ENCODE measurements around the gene SORCS2. TPM values are rescaled to one million over a fixed set of nuclear protein-coding genes. Genes with fewer than 3 reads are reported as not detected.

The SORCS2 gene
- total and polyA plus RNA-seq, 7 donors, result 0.18 to 1.5 (median 0.36) TPM

- no peak overlapping the region for H3K4me3 ChIP-seq
- H3K36me3 ChIP-seq (ENCODE audit: insufficient read depth in 1 of 2, low read depth in 1 of 2), result no peaks in the 10 kb centered on the region
- intact Hi-C loops (cut with DNase I), result no loop called here
- 68 to 75% (median 74%) methylated on average over 18 of the region's 18 CpGs for WGBS, 3 donors
- H3K9me3 ChIP-seq, result no peaks in the 10 kb centered on the region
- no peak for ATAC-seq
- TF ChIP-seq CTCF (IDR thresholded peaks at IDR 0.05), result no peak
- no peaks in the 10 kb centered on the region for H3K4me1 ChIP-seq
- no peak overlapping the region for H3K27ac ChIP-seq
- DNase-seq, result no peak
- peaks cover 0 to 48% (median 17%) of the 10 kb centered on the region in 3 donors for H3K27me3 ChIP-seq (ENCODE audit: insufficient read depth in 3 of 3, low read length in 2 of 3)
These were observed 435.2 kb downstream of the SORCS2 start for GRCh38 chr4:7627251-7628250.

GRCh38 chr4:7628432-7628831 is 436.1 kb downstream of the SORCS2 start:
- Histone ChIP-seq H3K4me1 (no peaks in the 10 kb centered on the region), H3K9me3 (no peaks in the 10 kb centered on the region), H3K27me3 (ENCODE audit: insufficient read depth in 3 of 3, low read length in 2 of 3) (peaks cover 0 to 50% (median 22%) of the 10 kb centered on the region in 3 donors), H3K4me3 (no peak overlapping the region), H3K27ac (no peak overlapping the region), H3K36me3 (ENCODE audit: insufficient read depth in 1 of 2, low read depth in 1 of 2) (no peaks in the 10 kb centered on the region)
- intact Hi-C loops (cut with DNase I), result no loop called here
- no peak for DNase-seq
- WGBS, 3 donors, result 63 to 71% (median 70%) methylated on average over 10 of the region's 10 CpGs
- TF ChIP-seq CTCF (IDR thresholded peaks at IDR 0.05), result no peak
- ATAC-seq, result no peak

- WGBS, 3 donors, result 78 to 86% (median 83%) methylated on average over 13 of the region's 13 CpGs
- no peak for DNase-seq
- Histone ChIP-seq H3K27ac (no peak overlapping the region), H3K27me3 (ENCODE audit: insufficient read depth in 3 of 3, low read length in 2 of 3) (peaks cover 0 to 46% (median 23%) of the 10 kb centered on the region in 3 donors), H3K9me3 (no peaks in the 10 kb centered on the region), H3K36me3 (ENCODE audit: insufficient read depth in 1 of 2, low read depth in 1 of 2) (no peaks in the 10 kb centered on the region), H3K4me3 (no peak overlapping the region), H3K4me1 (no peaks in the 10 kb centered on the region)
- no peak for ATAC-seq
- TF ChIP-seq CTCF (IDR thresholded peaks at IDR 0.05), result no peak
- intact Hi-C loops (cut with DNase I), result no loop called here
These were observed 437.3 kb downstream of the SORCS2 start for GRCh38 chr4:7629501-7630254.

GRCh38 chr4:7630568-7631287 is 438.4 kb downstream of the SORCS2 start:
- intact Hi-C loops (cut with DNase I), result no loop called here
- DNase-seq, result peak; percentile 69 to 83

More at GRCh38 chr4:7630568-7631287, 438.4 kb downstream of the SORCS2 start:
- WGBS, 3 donors, result 6 to 13% (median 9%) methylated on average over 17 of the region's 17 CpGs
- H3K27me3 ChIP-seq (ENCODE audit: insufficient read depth in 3 of 3, low read length in 2 of 3), result peaks cover 0 to 38% (median 23%) of the 10 kb centered on the region in 3 donors
- H3K4me3 ChIP-seq, result no peak overlapping the region
- H3K9me3 ChIP-seq, result no peaks in the 10 kb centered on the region
- peak in 3 of 4 donors; percentile 17 to 75 (median 61) for ATAC-seq
- no peaks in the 10 kb centered on the region for H3K36me3 ChIP-seq (ENCODE audit: insufficient read depth in 1 of 2, low read depth in 1 of 2)
- TF ChIP-seq CTCF (IDR thresholded peaks at IDR 0.05), result no peak
- H3K27ac ChIP-seq, result no peak overlapping the region
- no peaks in the 10 kb centered on the region for H3K4me1 ChIP-seq

All from psoas muscle (tissue), 8 donors.